OCI-LY7 (cell line): Measurements from ENCODE around the gene PCCA.

Experiments
- EZH2phosphoT487 ChIP-seq: fragments of 200-600 bp; sonication (generic); IDR thresholded peaks from 2 replicates; pipeline ENCODE4 v1.6.1; 2018; ENCODE audit warnings: low read depth, borderline replicate concordance, mild to moderate bottlenecking, mixed run types, antibody characterized with exemption, low read length, moderate library complexity, mixed read lengths
- TF ChIP-seq, protein P1 (sequence below): fragments of 200-600 bp; sonication (generic); conservative IDR thresholded peaks from 2 replicates; pipeline ENCODE4 v1.5.1; 2014; ENCODE audit warnings: mild to moderate bottlenecking, antibody characterized with exemption, low read length, moderate library complexity, mixed read lengths

DNA sequence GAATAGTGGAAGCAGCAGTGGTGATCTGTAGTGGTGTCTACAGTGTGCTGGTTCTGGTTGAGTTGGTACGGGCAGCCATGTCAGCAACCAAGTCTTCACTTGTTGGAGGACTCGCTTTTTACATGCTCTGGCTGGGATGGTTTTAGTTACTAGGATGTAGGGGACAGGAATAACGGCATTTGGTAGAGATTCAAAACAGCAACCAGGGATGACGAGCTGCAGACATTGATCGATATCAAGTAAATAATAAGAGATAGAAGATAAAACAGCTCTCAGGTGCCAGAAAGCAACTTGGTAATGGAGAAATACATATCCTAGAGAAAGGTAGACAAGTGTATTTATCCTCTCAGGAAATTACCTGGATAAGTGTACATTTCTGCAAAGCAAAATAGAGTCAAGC is 84.3 kb downstream of the PCCA start:
- TF ChIP-seq, protein P1, sequence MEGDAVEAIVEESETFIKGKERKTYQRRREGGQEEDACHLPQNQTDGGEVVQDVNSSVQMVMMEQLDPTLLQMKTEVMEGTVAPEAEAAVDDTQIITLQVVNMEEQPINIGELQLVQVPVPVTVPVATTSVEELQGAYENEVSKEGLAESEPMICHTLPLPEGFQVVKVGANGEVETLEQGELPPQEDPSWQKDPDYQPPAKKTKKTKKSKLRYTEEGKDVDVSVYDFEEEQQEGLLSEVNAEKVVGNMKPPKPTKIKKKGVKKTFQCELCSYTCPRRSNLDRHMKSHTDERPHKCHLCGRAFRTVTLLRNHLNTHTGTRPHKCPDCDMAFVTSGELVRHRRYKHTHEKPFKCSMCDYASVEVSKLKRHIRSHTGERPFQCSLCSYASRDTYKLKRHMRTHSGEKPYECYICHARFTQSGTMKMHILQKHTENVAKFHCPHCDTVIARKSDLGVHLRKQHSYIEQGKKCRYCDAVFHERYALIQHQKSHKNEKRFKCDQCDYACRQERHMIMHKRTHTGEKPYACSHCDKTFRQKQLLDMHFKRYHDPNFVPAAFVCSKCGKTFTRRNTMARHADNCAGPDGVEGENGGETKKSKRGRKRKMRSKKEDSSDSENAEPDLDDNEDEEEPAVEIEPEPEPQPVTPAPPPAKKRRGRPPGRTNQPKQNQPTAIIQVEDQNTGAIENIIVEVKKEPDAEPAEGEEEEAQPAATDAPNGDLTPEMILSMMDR, result no peak
- no peak for TF ChIP-seq EZH2phosphoT487
